ENCODE data around the gene RPTOR. TPM values are rescaled to one million over a fixed set of nuclear protein-coding genes. Genes with fewer than 3 reads are reported as not detected.

The RPTOR gene
- total and polyA plus RNA-seq, 10 of the 15 experiments (the other 5 are each of a cell fraction or from before 2014, with no cell fraction given) = 0.18 to 32.1 (median 7.8) TPM

DNA sequence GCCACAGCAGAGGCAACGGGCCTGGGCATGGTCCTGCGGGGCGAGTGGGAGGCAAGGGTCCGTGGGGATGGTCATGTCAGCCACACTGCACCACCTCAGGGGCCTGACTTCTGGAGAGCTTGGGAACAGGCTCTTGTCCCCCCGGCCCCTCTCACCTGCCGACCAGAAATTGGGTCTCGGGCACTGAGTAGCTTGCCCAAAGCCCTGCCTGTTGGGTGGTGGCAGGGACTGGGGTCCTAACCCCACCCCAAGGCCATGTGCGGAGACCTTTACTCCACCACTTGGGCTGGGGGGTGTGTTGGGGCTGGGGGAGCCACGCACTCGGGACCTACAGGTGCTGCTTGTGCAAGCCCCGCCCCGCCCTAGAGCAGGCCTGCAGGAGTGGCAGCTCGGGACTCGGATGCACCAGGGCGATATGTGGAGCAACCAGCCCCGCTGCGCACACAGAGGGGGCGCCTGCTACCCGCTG is 422.8 kb downstream of the RPTOR start (continued):
- TF ChIP-seq ZBED1 (IDR thresholded peaks at IDR 0.05; ENCODE audit: borderline replicate concordance) = no peak
- no peak for TF ChIP-seq ZNF207 (IDR thresholded peaks at IDR 0.05; ENCODE audit: borderline replicate concordance)
- no peak for TF ChIP-seq POLR2AphosphoS2 (IDR thresholded peaks at IDR 0.05; ENCODE audit: low read depth, low read length)
- TF ChIP-seq SMC3 (IDR thresholded peaks at IDR 0.05; ENCODE audit: borderline replicate concordance, low read length) = no peak
- TF ChIP-seq ESRRA (IDR thresholded peaks at IDR 0.05; ENCODE audit: low read length) = no peak
- TF ChIP-seq JUNB (IDR thresholded peaks at IDR 0.05) = no peak
- no peak for TF ChIP-seq CBFB (IDR thresholded peaks at IDR 0.05; ENCODE audit: low read depth)
- no peak for TF ChIP-seq POU2F2 (IDR thresholded peaks at IDR 0.05; ENCODE audit: borderline replicate concordance, low read depth, low read length)
- TF ChIP-seq, protein P1, sequence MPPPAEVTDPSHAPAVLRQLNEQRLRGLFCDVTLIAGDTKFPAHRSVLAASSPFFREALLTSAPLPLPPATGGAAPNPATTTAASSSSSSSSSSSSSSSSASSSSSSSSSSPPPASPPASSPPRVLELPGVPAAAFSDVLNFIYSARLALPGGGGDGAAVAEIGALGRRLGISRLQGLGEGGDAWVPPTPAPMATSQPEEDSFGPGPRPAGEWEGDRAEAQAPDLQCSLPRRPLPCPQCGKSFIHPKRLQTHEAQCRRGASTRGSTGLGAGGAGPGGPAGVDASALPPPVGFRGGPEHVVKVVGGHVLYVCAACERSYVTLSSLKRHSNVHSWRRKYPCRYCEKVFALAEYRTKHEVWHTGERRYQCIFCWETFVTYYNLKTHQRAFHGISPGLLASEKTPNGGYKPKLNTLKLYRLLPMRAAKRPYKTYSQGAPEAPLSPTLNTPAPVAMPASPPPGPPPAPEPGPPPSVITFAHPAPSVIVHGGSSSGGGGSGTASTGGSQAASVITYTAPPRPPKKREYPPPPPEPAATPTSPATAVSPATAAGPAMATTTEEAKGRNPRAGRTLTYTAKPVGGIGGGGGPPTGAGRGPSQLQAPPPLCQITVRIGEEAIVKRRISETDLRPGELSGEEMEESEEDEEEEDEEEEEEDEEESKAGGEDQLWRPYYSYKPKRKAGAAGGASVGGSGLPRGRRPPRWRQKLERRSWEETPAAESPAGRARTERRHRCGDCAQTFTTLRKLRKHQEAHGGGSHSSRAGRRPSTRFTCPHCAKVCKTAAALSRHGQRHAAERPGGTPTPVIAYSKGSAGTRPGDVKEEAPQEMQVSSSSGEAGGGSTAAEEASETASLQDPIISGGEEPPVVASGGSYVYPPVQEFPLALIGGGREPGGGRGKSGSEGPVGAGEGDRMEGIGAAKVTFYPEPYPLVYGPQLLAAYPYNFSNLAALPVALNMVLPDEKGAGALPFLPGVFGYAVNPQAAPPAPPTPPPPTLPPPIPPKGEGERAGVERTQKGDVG (CRISPR knock-in tag; IDR thresholded peaks at IDR 0.05) = no peak
- TF ChIP-seq, protein P2, sequence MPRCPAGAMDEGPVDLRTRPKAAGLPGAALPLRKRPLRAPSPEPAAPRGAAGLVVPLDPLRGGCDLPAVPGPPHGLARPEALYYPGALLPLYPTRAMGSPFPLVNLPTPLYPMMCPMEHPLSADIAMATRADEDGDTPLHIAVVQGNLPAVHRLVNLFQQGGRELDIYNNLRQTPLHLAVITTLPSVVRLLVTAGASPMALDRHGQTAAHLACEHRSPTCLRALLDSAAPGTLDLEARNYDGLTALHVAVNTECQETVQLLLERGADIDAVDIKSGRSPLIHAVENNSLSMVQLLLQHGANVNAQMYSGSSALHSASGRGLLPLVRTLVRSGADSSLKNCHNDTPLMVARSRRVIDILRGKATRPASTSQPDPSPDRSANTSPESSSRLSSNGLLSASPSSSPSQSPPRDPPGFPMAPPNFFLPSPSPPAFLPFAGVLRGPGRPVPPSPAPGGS (IDR thresholded peaks at IDR 0.05; ENCODE audit: borderline replicate concordance, insufficient read depth, low read depth, low read length, poor library complexity, severe bottlenecking) = no peak
